Stimulated activated CD4-positive, alpha-beta T cell treated with anti-CD3 and anti-CD28 coated beads, Interleukin-15, amount 100 ng/mL, for 1 hour (primary cell): Measurements from ENCODE around the gene CHST7.
A peak's percentile ranks its signal among the peaks of the same experiment; 100 is the strongest.

Experiments
- DNase-seq, 2 donors: peaks; one replicate each; pipeline ENCODE4 v3.0.0-alpha.2; 2020; ENCODE audit warnings: low read depth in 1 of 2, low spot score in 1 of 2

Gene CHST7

GRCh38 chrX:46573892-46574773 lies 568 bp downstream of the CHST7 start:
- DNase-seq, result peak; percentile 38 to 44

DNA sequence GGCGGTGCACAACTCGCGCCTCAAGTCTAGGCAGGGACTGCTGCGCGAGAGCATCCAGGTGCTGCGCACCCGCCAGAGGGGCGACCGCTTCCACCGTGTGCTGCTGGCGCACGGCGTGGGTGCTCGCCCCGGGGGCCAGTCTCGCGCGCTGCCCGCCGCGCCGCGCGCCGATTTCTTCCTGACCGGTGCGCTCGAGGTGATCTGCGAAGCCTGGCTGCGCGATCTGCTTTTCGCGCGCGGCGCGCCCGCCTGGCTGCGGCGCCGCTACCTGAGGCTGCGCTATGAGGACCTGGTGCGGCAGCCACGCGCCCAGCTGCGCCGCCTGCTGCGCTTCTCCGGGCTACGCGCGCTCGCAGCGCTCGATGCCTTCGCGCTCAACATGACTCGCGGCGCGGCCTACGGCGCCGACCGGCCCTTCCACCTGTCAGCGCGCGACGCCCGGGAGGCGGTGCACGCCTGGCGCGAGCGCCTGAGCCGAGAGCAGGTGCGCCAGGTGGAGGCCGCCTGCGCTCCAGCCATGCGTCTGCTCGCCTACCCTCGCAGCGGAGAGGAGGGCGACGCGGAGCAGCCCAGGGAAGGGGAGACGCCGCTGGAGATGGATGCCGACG lies 1.3 kb downstream of the CHST7 start:
- DNase-seq, result peak; percentile 12 to 16

DNA sequence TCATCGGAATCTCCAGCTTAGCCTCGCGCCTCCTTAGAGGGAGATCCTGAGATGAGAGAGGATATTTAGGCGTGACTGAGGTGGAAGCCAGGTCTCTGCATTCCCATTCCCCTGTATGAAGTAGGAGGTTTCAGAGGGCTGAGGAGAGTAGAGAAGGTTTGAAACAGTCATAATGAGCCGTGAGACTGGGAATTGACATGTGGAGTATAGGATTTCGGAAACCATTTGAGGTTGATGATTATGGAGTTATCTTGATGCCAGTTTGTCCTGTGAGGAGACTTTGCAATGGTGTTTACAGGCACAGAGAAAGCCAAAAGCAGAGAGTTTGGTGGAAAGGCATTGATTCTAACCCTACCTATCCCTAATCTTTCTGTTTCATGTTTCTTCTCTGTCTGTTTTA lies 2.0 kb downstream of the CHST7 start:
- no peak for DNase-seq

DNA sequence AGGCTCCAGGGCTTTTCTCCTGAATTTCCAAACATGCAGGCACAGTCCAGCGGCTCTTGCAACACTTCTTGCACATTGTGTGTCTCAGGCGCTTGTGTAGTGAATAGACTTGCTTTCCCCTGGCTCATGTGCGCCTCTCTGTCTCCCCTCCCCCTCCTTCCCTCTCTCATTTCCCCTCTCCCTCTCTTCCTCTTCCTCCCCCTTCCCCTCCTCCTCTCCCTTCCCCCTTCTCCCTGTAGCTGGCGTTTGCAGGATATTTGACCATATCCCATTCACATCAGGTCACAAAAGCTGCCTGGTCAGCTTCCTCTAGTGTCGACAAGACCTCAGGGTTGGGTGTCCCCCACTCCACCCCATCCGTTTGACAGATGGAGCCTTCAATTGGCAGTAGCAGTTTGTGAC lies 2.4 kb downstream of the CHST7 start:
- no peak for DNase-seq

- DNase-seq, result no peak
These were observed 2.9 kb downstream of the CHST7 start for GRCh38 chrX:46576458-46576857.

DNA sequence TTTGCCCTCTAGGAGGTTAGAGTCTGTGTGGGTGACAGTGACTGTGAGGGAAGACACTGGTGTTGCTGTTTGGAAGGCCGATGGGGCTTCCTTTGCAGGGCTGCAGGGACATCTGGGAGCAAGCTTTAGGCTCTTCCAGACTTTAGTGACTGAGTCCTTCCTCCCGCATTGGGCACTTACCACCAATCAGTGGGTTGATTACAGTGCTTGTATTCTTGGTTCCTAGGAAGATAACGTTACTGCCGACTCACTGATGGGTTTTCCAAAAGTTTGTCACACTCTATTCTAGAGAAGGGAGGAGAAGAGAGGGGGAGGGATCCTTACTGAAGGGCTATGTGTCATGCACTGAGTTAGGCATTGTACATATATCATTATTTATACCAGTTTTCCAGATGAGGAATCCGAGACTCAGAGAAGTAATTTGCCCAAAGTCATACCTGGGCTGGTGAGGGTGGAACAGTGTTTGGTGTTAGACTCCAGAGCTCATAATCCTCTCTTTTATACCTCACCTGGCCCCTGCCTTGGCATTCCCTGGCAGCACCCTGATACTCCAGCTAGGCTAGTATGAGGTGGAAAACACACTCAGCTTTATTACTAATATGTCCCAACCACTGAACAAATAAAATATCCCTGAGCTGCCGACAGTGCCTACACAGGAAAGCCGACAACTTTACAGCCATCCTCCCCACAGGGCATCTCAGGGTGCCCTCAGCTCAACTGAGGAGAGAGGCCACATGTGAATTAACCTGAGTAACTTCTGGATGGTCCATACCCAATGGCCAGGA lies 3.8 kb downstream of the CHST7 start:
- no peak for DNase-seq

DNA sequence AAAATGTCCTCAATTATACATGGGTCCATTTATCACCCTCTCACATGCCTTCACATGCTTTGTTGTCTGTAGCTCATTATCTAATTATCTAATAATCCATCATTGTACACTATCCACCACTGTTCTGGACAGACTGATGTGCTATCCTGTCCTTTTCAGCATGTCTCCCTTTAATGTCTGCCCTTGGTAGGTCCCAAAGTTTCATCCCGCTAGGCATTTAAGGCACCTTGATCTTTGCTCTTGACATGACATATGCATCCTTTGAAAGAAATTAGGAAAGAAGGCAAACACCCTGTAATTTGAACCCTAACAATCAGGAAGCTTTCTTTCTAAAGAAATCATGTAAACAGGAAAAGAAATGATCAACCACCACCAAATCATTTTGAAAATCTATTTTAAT lies 5.7 kb downstream of the CHST7 start:
- DNase-seq, result no peak

DNA sequence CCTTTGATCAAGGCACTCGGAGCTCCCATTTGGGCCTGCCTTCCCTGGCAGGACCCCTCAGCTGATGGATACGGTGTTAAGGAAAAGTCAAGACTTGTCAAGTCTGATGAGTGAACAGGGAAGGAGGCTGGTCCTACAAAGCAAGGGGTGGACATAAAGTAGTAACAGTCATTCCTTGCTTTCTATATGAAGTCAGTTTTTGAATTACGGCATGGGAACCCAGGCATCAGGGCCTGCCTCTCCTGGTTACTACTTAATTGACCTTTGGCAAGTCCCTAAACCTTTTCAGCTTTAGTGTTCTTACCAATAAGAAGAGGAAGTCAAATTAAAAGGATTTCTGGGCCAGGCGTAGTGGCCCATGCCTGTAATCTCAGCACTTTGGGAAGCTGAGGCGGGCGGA lies 7.0 kb downstream of the CHST7 start:
- no peak for DNase-seq

GRCh38 chrX:46582325-46582724 lies 8.8 kb downstream of the CHST7 start:
- no peak for DNase-seq

GRCh38 chrX:46582966-46583365 lies 9.4 kb downstream of the CHST7 start:
- DNase-seq, result no peak

- DNase-seq, result no peak
These were observed 11.2 kb downstream of the CHST7 start for GRCh38 chrX:46584736-46585135.

DNA sequence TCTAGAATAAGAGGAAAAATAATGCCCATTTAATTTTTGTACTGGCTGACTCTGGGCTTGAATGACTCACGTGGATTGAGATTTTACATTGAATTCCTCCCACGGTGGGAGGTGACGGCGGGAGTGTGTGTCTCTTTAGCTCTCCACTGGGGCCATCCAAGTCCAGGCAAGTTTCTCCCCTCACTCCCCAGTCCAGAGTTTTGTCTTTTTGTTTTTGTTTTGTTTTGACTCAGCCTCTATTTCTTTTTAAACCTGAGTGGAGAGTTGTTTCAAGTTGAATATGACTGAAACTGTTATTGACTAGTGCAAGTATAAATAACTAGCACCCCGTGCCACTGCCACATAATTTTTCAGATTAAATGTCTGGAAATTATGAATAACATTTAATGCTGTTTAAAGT lies 13.6 kb downstream of the CHST7 start:
- no peak for DNase-seq

GRCh38 chrX:46587753-46588171 lies 14.2 kb downstream of the CHST7 start:
- no peak for DNase-seq

- no peak for DNase-seq
These were observed 14.7 kb downstream of the CHST7 start for GRCh38 chrX:46588263-46588662.

DNA sequence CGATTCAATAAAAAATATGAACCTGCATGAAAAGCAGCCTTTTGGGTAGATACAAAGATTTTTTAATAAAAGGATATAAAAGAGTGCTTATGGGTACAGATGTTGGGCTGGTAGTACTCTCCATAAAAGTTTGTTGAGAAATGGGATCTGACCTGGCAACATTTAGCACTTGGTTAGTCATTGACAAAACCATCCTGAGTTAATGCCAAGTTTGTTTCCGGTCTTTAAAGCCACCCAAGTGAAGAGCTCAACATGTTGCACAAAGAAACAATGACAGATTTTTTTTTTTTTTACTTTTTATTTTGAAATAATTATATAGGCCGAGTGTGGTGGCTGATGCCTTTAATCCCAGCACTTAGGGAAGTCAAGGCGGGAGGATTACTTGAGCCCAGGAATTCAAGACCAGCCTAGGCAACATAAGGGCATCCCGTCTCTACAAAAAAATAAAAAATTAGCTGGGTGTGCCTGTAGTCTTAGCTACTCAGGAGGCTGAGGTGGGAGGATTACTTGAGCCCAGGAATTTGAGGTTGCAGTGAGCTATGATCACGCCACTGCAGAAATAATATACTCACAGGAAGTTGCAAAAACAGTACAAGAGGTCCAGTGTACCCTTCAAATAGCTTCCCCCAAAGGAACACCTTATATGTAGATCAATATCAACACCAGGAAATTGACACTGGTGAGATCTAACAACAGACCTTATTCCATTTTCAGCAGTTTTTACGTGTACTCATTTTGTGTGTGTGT lies 16.6 kb downstream of the CHST7 start:
- DNase-seq, result no peak

DNA sequence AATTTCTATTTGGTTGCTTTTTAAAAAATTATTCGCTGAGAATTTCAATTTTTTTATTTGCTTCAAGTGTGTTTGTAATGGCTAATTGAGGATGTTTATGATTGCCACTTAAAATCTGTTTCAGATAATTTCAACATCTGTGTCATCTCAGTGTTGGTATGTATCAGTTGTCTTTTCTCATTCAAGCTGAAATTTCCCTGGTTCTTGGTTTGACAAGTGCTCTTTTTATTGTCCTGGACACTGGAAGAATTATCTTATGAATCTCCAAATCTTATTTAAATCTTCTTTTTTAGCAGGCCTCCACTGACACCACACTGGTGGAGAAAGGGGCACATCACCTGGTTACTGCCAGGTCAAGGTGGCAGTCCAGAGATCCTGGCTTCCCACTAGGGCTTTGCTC lies 21.5 kb downstream of the CHST7 start:
- DNase-seq, result no peak

- DNase-seq, result no peak
These were observed 23.6 kb downstream of the CHST7 start for GRCh38 chrX:46597208-46597607.

DNA sequence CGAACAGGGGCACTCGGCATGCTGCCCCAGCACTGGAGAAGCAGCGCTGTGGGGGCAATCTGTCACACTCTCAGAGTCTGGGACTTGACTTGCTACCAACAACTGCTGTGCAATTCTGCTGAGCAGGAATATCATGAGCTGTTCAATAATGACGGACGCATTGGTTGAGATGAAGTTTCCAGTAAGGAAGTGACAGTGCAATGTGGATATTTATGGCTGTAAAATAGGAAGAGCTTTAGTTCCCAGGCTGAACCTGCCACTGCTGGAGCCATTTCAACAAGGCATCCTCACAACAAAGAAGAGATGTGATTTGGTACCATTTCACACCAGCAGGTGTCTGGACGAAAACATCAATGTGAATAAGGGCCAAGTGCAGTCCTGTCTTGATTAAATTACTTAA lies 24.2 kb downstream of the CHST7 start:
- no peak for DNase-seq

DNA sequence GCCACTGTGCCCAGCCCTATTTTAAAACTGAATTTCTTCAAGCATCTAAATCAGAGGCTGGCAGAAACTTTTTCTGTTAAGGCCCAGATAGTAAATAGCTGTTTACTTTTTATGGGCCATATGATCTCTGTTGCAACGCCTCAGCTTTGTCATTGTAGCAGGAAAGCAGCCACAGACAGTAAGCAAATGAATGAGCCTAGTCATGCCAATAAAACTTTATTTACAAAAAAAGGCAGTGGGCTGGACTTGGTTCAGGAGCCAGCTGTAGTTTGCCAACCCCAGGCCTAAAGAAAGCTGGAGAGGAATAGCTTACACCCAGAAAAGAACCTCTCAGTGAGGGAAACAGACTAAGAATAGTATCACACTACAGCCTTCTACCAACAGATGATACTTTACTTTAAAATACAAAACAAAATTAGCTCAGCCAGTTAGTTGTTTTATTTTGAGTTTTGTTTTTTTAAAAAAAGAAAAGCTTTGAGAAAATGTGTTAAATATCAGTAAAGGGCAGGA lies 25.5 kb downstream of the CHST7 start:
- DNase-seq, result no peak

DNA sequence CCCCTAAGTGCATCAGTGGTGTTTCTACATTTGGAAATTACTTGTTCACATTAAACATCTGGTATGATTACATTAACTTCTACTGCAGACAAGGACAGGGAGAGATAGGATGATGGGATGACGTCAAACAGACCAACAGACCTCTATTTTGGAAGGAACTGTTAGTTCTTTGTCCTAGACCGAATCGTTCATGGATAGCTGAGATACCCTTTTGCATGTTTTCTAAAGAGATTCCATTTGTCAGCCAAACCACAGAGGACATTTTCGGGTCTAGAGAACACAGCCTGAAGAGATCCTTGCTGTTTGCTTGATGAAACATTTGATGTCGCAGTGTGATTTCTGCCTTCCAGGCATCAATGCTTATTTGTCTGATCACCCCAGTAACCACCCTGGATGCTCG lies 27.7 kb downstream of the CHST7 start:
- no peak for DNase-seq

DNA sequence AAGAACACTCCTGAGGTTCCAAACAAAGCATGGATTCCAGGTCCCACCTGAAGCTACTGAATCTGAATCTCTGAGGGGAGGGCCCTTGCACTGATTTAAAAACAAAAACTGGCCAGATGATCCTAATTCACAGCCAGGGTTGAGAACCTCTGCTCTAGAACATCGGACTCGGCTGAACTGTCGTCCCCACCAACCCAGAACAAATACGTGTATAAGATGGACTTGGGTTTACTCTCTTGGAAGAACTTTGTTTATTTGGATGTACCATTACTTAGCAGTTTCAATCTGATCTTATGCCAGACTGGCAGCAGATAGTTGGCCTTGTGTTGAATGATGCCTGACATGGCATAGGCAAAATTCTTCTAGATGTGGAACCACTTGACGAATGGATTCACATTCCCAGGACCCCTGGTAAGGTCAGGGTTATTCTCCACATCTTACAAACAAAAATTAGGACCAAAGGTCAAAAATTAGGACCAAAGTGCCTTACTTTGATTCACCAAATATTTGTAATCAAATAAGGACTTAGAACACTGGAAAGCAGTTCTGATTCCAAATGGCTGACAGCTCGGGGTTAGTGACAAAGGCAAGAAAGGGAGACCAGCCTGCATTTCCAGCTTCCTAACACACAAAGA lies 29.0 kb downstream of the CHST7 start:
- no peak for DNase-seq
